Astrocyte (in vitro differentiated cells and primary cell): ENCODE results near the gene ARHGAP40.

ENCODE experiments used
- EZH2 ChIP-seq: IDR thresholded peaks from 2 replicates; pipeline ENCODE4 v1.6.1; 2012; ENCODE audit warnings: mild to moderate bottlenecking, low read length, inconsistent platforms; ENCODE audit not compliant: insufficient read depth
- TF ChIP-seq, protein P1 (sequence below): IDR thresholded peaks from 2 replicates; pipeline ENCODE4 v1.5.1; 2011; ENCODE audit warnings: low read depth, mild to moderate bottlenecking, inconsistent platforms, low read length, moderate library complexity; ENCODE audit not compliant: insufficient read depth

DNA sequence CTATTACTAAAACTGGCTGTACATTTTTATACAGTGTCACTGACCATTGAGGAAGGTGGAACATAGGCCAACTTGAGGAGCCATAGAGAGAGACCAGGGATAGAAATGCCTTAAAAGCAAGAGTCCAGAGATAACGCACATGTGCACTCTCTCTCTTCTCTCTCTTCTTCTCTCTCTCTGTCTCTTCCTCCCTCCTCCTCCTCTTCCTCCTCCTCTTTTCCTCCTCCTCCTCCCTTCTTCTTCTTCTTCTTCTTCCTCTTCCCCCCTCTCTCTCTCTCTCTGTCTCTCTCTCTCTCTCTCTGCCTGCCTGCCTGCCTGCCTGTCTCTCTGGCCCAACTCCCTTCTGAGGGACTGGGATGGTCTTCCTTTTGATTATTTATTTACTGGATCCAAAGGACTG is 36.9 kb upstream of the ARHGAP40 start:
- TF ChIP-seq, protein P1, sequence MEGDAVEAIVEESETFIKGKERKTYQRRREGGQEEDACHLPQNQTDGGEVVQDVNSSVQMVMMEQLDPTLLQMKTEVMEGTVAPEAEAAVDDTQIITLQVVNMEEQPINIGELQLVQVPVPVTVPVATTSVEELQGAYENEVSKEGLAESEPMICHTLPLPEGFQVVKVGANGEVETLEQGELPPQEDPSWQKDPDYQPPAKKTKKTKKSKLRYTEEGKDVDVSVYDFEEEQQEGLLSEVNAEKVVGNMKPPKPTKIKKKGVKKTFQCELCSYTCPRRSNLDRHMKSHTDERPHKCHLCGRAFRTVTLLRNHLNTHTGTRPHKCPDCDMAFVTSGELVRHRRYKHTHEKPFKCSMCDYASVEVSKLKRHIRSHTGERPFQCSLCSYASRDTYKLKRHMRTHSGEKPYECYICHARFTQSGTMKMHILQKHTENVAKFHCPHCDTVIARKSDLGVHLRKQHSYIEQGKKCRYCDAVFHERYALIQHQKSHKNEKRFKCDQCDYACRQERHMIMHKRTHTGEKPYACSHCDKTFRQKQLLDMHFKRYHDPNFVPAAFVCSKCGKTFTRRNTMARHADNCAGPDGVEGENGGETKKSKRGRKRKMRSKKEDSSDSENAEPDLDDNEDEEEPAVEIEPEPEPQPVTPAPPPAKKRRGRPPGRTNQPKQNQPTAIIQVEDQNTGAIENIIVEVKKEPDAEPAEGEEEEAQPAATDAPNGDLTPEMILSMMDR: no peak
- no peak for TF ChIP-seq EZH2
